Measurements from ENCODE around the gene HEPHL1.
A peak's percentile ranks its signal among the peaks of the same experiment; 100 is the strongest.

The HEPHL1 gene

GRCh38 chr11:94023856-94024255, 2.7 kb downstream of the HEPHL1 start:
- no peak for DNase-seq

GRCh38 chr11:94024547-94024946, 3.4 kb downstream of the HEPHL1 start:
- no peak for DNase-seq

GRCh38 chr11:94025690-94026394, 4.7 kb downstream of the HEPHL1 start:
- no peak for DNase-seq

- no peak for DNase-seq
Measured at GRCh38 chr11:94027210-94027609, 6.1 kb downstream of the HEPHL1 start.

- no peak for DNase-seq
Measured at GRCh38 chr11:94028436-94028835, 7.3 kb downstream of the HEPHL1 start.

- DNase-seq = no peak
Measured at GRCh38 chr11:94030059-94030458, 8.9 kb downstream of the HEPHL1 start.

- DNase-seq = no peak
Measured at GRCh38 chr11:94031625-94032024, 10.5 kb downstream of the HEPHL1 start.

- no peak for DNase-seq
Measured at GRCh38 chr11:94032066-94032465, 10.9 kb downstream of the HEPHL1 start.

- DNase-seq = no peak
Measured at GRCh38 chr11:94032725-94033124, 11.6 kb downstream of the HEPHL1 start.

- no peak for DNase-seq
Measured at GRCh38 chr11:94034207-94034606, 13.1 kb downstream of the HEPHL1 start.

- DNase-seq = no peak
Measured at GRCh38 chr11:94036096-94036495, 14.9 kb downstream of the HEPHL1 start.

GRCh38 chr11:94043241-94043640, 22.1 kb downstream of the HEPHL1 start:
- no peak for DNase-seq

- DNase-seq = no peak
Measured at GRCh38 chr11:94046796-94047195, 25.6 kb downstream of the HEPHL1 start.

GRCh38 chr11:94048032-94048709, 27.0 kb downstream of the HEPHL1 start:
- no peak for DNase-seq

GRCh38 chr11:94049351-94049750, 28.2 kb downstream of the HEPHL1 start:
- peak; percentile 79 for DNase-seq

GRCh38 chr11:94058630-94059029, 37.5 kb downstream of the HEPHL1 start:
- no peak for DNase-seq

GRCh38 chr11:94059065-94059464, 37.9 kb downstream of the HEPHL1 start:
- no peak for DNase-seq

GRCh38 chr11:94060401-94060800, 39.2 kb downstream of the HEPHL1 start:
- no peak for DNase-seq

GRCh38 chr11:94062360-94062759, 41.2 kb downstream of the HEPHL1 start:
- no peak for DNase-seq

- no peak for DNase-seq
Measured at GRCh38 chr11:94066901-94067429, 45.8 kb downstream of the HEPHL1 start.

GRCh38 chr11:94068764-94069163, 47.6 kb downstream of the HEPHL1 start:
- DNase-seq = no peak

GRCh38 chr11:94077552-94078293, 56.6 kb downstream of the HEPHL1 start:
- no peak for DNase-seq

GRCh38 chr11:94084164-94084563, 63.0 kb downstream of the HEPHL1 start:
- no peak for DNase-seq

- DNase-seq = no peak
Measured at GRCh38 chr11:94088906-94089305, 67.8 kb downstream of the HEPHL1 start.
